HEK293 (cell line): ENCODE results near the gene IFT122.

Source experiments
- ATF2 ChIP-seq: fragments of 450-650 bp; formaldehyde crosslinking; IDR thresholded peaks from 2 replicates; pipeline ENCODE4 v1.5.1; 2016; ENCODE audit warnings: missing biosample characterization, missing genetic modification characterization, low read depth
- CTCF ChIP-seq: fragments of 450-650 bp; formaldehyde crosslinking; IDR thresholded peaks from 2 replicates; pipeline ENCODE4 v1.5.1; 2016; ENCODE audit warnings: missing biosample characterization, missing genetic modification characterization
- KLF1 ChIP-seq: fragments of 450-650 bp; formaldehyde crosslinking; IDR thresholded peaks from 2 replicates; pipeline ENCODE4 v1.5.1; 2016; ENCODE audit warnings: missing biosample characterization, missing genetic modification characterization
- KLF9 ChIP-seq: fragments of 450-650 bp; formaldehyde crosslinking; IDR thresholded peaks from 2 replicates; pipeline ENCODE4 v1.5.1; 2016; ENCODE audit warnings: missing biosample characterization, missing genetic modification characterization, low read depth
- ZNF174 ChIP-seq: fragments of 450-650 bp; formaldehyde crosslinking; IDR thresholded peaks from 2 replicates; pipeline ENCODE4 v1.5.0; 2017; ENCODE audit warnings: missing biosample characterization, mild to moderate bottlenecking, missing genetic modification characterization
- ZNF274 ChIP-seq, 2 experiments: fragments of 200-500 bp in 1 of 2; fragments of 450-650 bp in 1 of 2; sonication (Bioruptor generic) in 1 of 2; formaldehyde crosslinking in 1 of 2; IDR thresholded peaks; 2 replicates each; pipeline versions ENCODE4 v1.5.1 to v1.6.1; 2014 to 2016; ENCODE audit warnings: borderline replicate concordance in 1 of 2, inconsistent platforms in 1 of 2, low read length in 1 of 2, missing biosample characterization in 1 of 2, missing genetic modification characterization in 1 of 2
- ZNF350 ChIP-seq: fragments of 450-650 bp; formaldehyde crosslinking; IDR thresholded peaks from 2 replicates; pipeline ENCODE4 v1.5.0; 2017; ENCODE audit warnings: missing biosample characterization, mild to moderate bottlenecking, missing genetic modification characterization
- ZNF558 ChIP-seq: fragments of 450-650 bp; formaldehyde crosslinking; IDR thresholded peaks from 2 replicates; pipeline ENCODE4 v1.5.1; 2016; ENCODE audit warnings: missing biosample characterization, missing genetic modification characterization
- ZNF560 ChIP-seq: fragments of 450-650 bp; formaldehyde crosslinking; IDR thresholded peaks from 2 replicates; pipeline ENCODE4 v1.5.1; 2017; ENCODE audit warnings: missing biosample characterization, missing genetic modification characterization, borderline replicate concordance
- ZNF704 ChIP-seq: fragments of 450-650 bp; formaldehyde crosslinking; IDR thresholded peaks from 2 replicates; pipeline ENCODE4 v1.5.1; 2016; ENCODE audit warnings: missing biosample characterization, missing genetic modification characterization
- ZSCAN16 ChIP-seq: fragments of 450-650 bp; formaldehyde crosslinking; IDR thresholded peaks from 2 replicates; pipeline ENCODE4 v1.5.1; 2016; ENCODE audit warnings: missing biosample characterization, missing genetic modification characterization

DNA sequence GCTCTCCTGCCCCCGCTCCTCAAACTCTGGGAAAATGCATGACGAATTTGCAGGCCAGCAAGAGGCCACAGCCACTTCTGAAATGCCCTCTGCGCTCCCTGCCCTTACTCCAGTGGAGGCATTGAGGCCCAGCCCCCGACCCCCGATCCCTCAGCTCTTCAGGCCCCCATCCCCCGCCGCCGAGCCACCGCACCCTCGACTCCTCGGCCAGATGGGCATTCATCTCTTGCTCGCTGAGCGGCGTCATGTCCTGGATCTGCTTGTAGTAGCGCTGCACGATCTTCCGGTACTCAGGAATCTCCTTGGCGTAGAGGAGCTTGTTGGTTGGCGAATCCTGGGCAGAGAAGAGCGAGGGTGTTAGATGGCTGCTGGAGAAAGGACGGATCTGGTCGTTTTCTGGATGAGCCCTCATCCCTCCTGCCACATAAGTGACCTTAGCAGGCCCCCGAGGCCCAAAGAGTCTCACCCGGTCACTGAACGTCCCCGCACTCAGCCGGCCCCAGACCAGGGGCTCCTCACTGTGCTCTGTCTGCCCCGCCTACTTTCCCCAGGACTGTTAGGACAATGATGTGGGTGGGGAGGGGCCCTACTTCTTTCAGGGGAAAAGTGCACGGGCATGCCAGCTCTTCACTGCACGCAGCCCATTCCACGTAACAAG lies 117.0 kb downstream of the IFT122 start:
- TF ChIP-seq ZNF558 (tag by site-specific recombination): no peak
- no peak for TF ChIP-seq CTCF (tag by site-specific recombination)
- TF ChIP-seq ZSCAN16: no peak
- no peak for TF ChIP-seq ZNF274 (IDR thresholded peaks at IDR 0.05; ENCODE audit: low read length)
- no peak for TF ChIP-seq ZNF274 (tag by site-specific recombination; IDR thresholded peaks at IDR 0.05; ENCODE audit: borderline replicate concordance)
- no peak for TF ChIP-seq KLF9 (tag by site-specific recombination)
- no peak for TF ChIP-seq ZNF560 (tag by site-specific recombination)
- no peak for TF ChIP-seq ATF2 (tag by site-specific recombination)
- no peak for TF ChIP-seq ZNF174
- TF ChIP-seq KLF1 (tag by site-specific recombination): no peak
- TF ChIP-seq ZNF350 (tag by site-specific recombination): no peak
- TF ChIP-seq ZNF704 (tag by site-specific recombination): no peak
